Measurements from ENCODE around the gene DNAJC24.

DNA sequence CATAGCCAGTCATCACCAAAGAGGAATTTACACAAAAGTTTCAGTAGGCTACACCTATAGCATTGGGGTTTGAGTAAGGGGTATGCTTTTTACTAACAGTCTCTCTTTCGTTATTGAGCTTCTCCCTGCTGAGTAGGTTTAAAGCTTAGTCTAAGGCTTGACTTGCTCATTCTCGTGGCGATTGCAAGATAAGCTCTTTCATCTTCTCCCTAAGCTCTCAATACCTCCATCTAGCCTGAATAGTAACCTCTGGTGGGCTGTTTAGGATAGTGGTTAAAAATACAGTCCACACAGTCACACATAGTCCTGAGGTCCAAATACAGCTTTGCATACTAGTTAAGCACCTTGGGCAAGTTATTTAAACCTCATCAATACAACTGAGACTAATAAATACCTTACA, 74.1 kb downstream of the DNAJC24 start:
- no peak for TF ChIP-seq SIN3A (IDR thresholded peaks at IDR 0.05; ENCODE audit: borderline replicate concordance, insufficient read depth, low read length)
- TF ChIP-seq REST (IDR thresholded peaks at IDR 0.05; ENCODE audit: insufficient read depth in 1 of 2, low read depth in 2 of 2, low read length in 2 of 2) = no peak
- no peak for TF ChIP-seq FOXP2 (optimal IDR thresholded peaks at IDR 0.05; ENCODE audit: borderline replicate concordance, extremely low read depth, extremely low read length, insufficient read depth)
- TF ChIP-seq POLR2AphosphoS5 (IDR thresholded peaks at IDR 0.05; ENCODE audit: low read depth, low read length) = no peak

Measured in PFSK-1 (cell line).